ENCODE data around the gene CYP4F11. TPM values are rescaled to one million over a fixed set of nuclear protein-coding genes. Genes with fewer than 3 reads are reported as not detected.

CYP4F11 gene
- total RNA-seq, 1 donor from 2014 or later, result not detected

DNA sequence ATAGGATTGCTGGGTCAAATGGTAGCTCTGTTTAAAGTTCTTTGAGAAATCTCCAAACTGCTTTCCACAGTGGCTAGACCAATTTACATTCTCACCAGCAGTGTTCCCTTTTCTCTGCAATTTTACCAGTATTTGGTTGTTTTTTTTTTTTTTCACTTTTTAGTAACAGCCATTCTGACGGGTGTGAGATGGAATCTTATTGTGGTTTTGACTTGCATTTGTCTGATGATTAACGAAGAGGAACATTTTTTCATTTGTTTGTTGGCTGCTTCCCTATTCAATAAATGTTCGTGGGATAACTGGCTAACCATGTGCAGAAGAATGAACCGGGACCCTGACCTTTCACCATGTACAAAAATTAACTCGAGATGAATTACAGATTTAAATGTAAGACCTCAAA, 67.7 kb downstream of the CYP4F11 start:
- H3K27ac Mint-ChIP-seq, result no peak overlapping the region
- H3K9me3 Mint-ChIP-seq, result peaks cover 41% of the 10 kb centered on the region
- TF ChIP-seq, protein P1, sequence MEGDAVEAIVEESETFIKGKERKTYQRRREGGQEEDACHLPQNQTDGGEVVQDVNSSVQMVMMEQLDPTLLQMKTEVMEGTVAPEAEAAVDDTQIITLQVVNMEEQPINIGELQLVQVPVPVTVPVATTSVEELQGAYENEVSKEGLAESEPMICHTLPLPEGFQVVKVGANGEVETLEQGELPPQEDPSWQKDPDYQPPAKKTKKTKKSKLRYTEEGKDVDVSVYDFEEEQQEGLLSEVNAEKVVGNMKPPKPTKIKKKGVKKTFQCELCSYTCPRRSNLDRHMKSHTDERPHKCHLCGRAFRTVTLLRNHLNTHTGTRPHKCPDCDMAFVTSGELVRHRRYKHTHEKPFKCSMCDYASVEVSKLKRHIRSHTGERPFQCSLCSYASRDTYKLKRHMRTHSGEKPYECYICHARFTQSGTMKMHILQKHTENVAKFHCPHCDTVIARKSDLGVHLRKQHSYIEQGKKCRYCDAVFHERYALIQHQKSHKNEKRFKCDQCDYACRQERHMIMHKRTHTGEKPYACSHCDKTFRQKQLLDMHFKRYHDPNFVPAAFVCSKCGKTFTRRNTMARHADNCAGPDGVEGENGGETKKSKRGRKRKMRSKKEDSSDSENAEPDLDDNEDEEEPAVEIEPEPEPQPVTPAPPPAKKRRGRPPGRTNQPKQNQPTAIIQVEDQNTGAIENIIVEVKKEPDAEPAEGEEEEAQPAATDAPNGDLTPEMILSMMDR (IDR thresholded peaks at IDR 0.05; ENCODE audit: unreplicated experiment), result no peak
- H3K4me3 Mint-ChIP-seq, result no peak overlapping the region
- no peaks in the 10 kb centered on the region for H3K4me1 Mint-ChIP-seq
- H3K27me3 Mint-ChIP-seq (ENCODE audit: low read depth), result no peaks in the 10 kb centered on the region
- DNase-seq (ENCODE audit: low spot score in 2 of 2, unreplicated experiment in 2 of 2), result no peak
- H3K36me3 Mint-ChIP-seq, result peaks cover 6% of the 10 kb centered on the region

DNA sequence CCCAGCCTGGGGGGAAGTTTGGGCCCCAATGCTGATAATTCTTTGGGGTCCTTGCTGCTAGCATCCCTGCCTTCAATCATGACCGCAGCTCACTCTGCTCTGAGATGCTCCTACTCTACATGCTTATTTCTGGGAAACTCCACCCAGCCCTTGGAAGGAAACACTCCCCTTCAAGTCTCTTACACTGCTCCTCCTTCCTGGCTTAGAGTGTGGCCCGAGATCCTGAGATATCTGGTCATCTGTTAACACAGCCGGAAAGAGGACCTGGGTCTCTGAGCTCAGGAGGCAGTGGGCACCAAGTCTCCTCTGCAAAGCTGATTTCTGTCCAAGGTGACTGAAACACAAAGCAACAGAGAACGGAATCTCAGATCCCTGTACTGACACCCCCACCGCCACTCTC, 69.5 kb downstream of the CYP4F11 start:
- peaks cover 8% of the 10 kb centered on the region for H3K36me3 Mint-ChIP-seq
- H3K4me1 Mint-ChIP-seq, result no peaks in the 10 kb centered on the region
- peaks cover 51% of the 10 kb centered on the region for H3K9me3 Mint-ChIP-seq
- H3K4me3 Mint-ChIP-seq, result no peak overlapping the region
- no peaks in the 10 kb centered on the region for H3K27me3 Mint-ChIP-seq (ENCODE audit: low read depth)
- TF ChIP-seq, protein P1 (IDR thresholded peaks at IDR 0.05; ENCODE audit: unreplicated experiment), result no peak
- no peak for DNase-seq (ENCODE audit: low spot score in 2 of 2, unreplicated experiment in 2 of 2)
- H3K27ac Mint-ChIP-seq, result no peak overlapping the region

DNA sequence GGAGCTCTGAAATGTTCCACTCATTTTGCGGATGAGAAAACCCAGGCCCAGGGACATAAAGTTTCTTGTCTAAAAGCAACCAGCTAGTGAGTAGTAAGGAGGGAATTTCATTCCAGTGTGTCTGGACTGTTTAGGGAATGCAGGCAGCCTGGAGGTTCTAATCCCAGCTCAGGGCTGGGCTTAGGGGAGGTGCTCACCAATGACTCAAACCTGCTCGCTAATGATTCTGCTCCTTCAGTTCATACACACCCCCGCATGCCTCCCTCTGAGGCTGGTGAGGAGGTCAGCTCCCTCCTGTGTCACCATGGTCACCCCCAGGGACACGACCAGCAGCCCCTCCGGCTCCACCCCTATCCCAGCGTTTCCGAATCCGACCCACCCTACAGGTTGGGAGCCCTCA, 71.1 kb downstream of the CYP4F11 start:
- TF ChIP-seq, protein P1 (IDR thresholded peaks at IDR 0.05; ENCODE audit: unreplicated experiment), result no peak
- no peak for DNase-seq (ENCODE audit: low spot score in 2 of 2, unreplicated experiment in 2 of 2)
- Mint-ChIP-seq H3K4me1 (no peaks in the 10 kb centered on the region), H3K9me3 (peaks cover 38% of the 10 kb centered on the region), H3K4me3 (no peak overlapping the region), H3K36me3 (peaks cover 7% of the 10 kb centered on the region), H3K27ac (no peak overlapping the region), H3K27me3 (ENCODE audit: low read depth) (no peaks in the 10 kb centered on the region)

DNA sequence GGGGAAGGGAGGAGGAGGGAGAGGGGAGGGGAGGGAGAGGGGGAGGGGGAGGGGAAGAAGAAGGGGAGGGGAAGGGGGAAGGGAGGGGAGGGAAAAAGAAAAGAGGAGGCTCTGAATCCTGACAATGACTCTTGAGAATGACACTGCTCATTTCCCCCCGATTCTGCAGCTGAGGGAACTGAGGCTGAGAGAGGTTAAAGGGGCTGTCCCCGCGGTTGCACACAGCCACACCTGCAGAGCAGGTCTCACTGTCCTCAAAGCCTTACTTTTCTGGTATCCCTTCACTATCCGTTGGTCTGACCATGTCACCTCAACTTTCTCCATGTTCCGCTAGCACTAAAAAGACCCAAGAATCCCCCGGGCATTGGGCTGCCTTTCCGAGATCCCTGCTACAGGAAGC, 71.9 kb downstream of the CYP4F11 start:
- Mint-ChIP-seq H3K9me3 (peaks cover 32% of the 10 kb centered on the region), H3K4me3 (no peak overlapping the region), H3K27ac (no peak overlapping the region), H3K4me1 (no peaks in the 10 kb centered on the region), H3K27me3 (ENCODE audit: low read depth) (no peaks in the 10 kb centered on the region), H3K36me3 (peaks cover 6% of the 10 kb centered on the region)
- no peak for DNase-seq (ENCODE audit: low spot score in 2 of 2, unreplicated experiment in 2 of 2)
- TF ChIP-seq, protein P1 (IDR thresholded peaks at IDR 0.05; ENCODE audit: unreplicated experiment), result no peak

Other genes starting within 250 kb of the CYP4F11 start
- not detected in 3 replicates for gene OR10H2, start 206.5 kb downstream of the CYP4F11 start, total RNA-seq
- not detected in 3 replicates for gene OR10H3, start 196.5 kb downstream of the CYP4F11 start, total RNA-seq
- not detected in 3 replicates for gene OR10H5, start 146.9 kb downstream of the CYP4F11 start, total RNA-seq
- gene OR10H1, start 118.9 kb downstream of the CYP4F11 start, total RNA-seq, result 0.04 TPM in 1 of 3 replicates, not detected in the others
- gene CYP4F2, start 36.5 kb downstream of the CYP4F11 start, total RNA-seq, result not detected in 3 replicates
- not detected in 3 replicates for gene OR10H4, start 14.5 kb upstream of the CYP4F11 start, total RNA-seq
- gene TPM4, start 142.0 kb upstream of the CYP4F11 start, total RNA-seq, result 561 to 582 TPM (median 564 TPM) in 3 replicates
- 65.6 to 70.3 TPM (median 69.4 TPM) in 3 replicates for gene RAB8A, start 177.4 kb upstream of the CYP4F11 start, total RNA-seq
- 0.27 to 0.38 TPM (median 0.32 TPM) in 3 replicates for gene HSH2D, start 209.2 kb upstream of the CYP4F11 start, total RNA-seq
- not detected in 3 replicates for gene CIB3, start 239.0 kb upstream of the CYP4F11 start, total RNA-seq